NOMO-1 treated with dmso at 0.1 percent for 144 hours (cell line): ENCODE results near the gene CUL4A.
A peak's percentile ranks its signal among the peaks of the same experiment; 100 is the strongest.
"Not testable (repeated sequence)": the region's sequence is repeated elsewhere in the genome, so short reads cannot be mapped to it uniquely, and the experiment has no call there.

Source experiments
- DNase-seq: peaks from one replicate; lab custom pipeline; 2025; ENCODE audit not compliant: unreplicated experiment; lab: John Stamatoyannopoulos, UW

The CUL4A gene

GRCh38 chr13:113209336-113209758 is at the start of gene CUL4A:
CUL4A (plus strand) TSS chr13:113209613; CDS start chr13:113209628, 15 bp downstream.
- DNase-seq, result peak; percentile 60

DNA sequence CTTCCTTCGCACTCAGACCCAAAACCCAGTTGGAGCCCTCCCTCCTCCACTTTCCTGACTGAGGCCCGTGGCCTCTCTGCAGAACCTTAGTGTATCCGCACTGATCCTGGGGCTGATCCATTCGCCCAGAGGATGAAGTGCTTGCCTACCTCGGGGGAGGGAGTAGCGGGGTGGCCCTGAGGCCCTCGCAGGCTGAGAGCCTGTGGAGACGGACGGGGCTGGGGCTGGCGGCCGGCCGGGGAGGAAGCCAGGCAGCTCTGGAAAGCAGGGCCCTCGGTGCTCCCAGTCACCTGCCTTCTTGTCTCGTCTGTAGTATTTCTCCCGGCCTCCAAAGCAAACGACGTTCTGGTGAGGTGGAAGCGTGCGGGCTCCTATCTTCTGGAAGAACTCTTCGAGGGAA is 49.7 kb upstream of the CUL4A start:
- DNase-seq, result no peak

DNA sequence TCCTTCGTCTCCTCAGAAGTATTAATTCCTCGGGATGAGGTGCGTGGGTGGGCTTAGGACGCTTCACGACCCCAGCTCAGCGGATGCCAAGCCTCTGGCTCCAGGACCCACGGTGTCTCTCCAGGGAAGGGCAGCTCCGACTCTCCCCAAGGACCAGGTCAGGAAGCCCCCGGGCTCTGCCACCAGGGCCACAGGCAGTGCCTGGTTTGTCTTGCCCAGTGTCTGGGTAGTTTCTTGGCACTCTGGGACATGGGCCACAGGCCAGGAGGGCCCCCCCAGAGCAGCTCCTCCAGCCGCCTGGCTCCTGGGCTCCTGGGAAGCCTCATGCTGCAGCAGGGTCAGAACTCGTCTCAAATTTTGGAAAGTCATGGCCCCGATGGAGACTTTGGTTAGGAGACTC is 48.4 kb upstream of the CUL4A start:
- no peak for DNase-seq

GRCh38 chr13:113161433-113161832 is 48.0 kb upstream of the CUL4A start:
- no peak for DNase-seq

- DNase-seq, result not testable (repeated sequence)
Measured at GRCh38 chr13:113161975-113162374, 47.4 kb upstream of the CUL4A start.

DNA sequence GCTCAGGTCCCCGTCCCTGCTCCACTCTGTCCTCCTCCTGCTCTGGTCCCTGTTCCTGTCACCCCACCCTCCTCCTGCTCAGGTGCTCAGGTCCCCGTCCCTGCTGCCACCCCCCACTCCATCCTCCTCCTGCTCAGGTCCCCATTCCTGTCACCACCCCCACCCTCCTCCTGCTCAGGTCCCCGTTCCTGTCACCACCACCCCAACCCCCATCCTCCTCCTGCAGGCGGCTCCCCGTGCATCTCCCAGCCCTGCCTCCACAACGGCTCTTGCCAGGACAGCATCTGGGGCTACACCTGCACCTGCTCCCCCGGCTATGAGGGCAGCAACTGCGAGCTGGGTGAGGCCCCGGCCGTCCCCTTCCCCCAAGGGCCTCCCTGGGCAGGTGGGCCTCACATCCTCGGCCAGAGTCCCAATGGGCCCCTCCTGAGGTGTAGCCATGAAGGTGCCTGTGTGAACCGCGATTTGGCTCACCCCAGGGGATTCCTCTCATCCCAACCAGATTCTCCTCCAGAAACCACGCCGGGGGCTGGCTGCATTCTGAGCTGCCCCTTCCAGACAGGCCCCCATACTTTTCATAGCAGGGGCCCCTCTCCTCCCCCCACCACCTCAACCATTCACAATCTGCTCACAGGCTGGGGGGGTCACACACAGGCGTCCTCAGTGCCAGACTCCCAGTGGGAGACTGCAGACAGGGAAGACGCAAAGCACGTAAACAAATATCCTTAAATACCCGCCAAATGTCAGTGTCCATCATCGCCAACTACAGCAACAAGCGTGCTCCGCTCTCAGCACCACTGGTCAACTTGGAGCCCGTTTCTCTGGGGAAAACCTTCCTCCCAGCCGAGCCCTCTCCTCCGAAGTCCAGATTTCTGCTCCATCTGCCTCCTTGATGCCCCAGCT is 46.4 kb upstream of the CUL4A start:
- DNase-seq, result no peak

GRCh38 chr13:113164492-113164891 is 44.9 kb upstream of the CUL4A start:
- no peak for DNase-seq

DNA sequence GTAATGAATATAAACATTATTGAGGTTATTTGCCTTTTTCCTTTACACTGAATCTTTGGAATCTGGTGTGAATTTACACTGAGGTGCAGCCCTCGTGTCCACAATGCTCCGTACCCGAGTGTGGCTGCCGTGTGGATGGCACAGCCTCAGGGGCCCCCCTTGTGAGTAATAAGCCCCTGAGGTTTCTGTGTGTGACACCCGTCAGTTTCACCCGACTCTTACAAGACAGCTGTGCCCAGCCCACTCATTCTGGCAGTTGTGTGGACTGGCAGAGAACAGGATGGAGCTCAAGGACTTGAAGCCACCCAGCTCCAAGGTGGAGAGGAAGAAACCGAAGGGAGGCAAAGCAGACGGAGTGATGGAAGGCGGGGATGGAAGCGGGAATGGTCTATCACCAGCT is 43.1 kb upstream of the CUL4A start:
- DNase-seq, result no peak

DNA sequence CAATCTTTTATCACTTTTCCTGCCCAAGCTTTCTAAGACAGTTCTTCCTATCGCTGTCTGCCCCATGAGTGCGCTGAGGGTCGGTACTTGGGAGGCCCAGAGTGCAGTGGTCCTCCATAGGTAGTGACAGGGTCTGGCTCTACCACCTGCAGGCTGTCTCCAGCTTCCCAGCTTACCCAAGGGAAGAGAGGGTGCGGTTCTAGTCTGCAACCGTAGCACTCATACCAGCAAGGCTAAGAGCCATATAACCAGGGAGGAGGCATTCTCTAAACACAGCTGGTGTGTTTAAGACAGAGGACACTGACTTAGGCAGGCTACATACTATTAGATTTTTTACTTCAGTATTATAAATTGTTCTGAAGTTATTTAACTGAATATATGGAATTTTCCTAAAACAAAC is 42.7 kb upstream of the CUL4A start:
- DNase-seq, result no peak

- DNase-seq, result no peak
Measured at GRCh38 chr13:113167155-113167554, 42.3 kb upstream of the CUL4A start.

GRCh38 chr13:113167575-113167974 is 41.8 kb upstream of the CUL4A start:
- DNase-seq, result no peak

DNA sequence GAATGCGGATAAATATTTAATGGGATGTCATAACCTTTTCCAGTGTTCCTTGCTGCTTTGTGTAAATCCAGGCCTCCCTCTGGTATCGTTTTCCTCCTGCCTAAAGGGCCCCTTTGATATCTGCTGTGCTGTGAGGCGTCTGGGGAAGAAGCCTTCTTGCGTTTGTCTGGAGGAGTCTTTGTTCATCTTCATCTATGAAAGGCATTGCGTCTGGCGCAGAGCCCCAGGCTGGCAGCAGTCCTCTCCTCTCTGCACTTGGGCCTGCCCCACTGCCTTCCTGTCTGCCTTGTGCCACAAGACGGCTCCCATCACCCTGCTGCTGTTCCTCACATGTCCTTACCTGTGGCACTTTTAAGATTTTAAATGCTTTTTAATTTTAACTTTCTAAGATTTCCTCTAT is 41.2 kb upstream of the CUL4A start:
- no peak for DNase-seq

DNA sequence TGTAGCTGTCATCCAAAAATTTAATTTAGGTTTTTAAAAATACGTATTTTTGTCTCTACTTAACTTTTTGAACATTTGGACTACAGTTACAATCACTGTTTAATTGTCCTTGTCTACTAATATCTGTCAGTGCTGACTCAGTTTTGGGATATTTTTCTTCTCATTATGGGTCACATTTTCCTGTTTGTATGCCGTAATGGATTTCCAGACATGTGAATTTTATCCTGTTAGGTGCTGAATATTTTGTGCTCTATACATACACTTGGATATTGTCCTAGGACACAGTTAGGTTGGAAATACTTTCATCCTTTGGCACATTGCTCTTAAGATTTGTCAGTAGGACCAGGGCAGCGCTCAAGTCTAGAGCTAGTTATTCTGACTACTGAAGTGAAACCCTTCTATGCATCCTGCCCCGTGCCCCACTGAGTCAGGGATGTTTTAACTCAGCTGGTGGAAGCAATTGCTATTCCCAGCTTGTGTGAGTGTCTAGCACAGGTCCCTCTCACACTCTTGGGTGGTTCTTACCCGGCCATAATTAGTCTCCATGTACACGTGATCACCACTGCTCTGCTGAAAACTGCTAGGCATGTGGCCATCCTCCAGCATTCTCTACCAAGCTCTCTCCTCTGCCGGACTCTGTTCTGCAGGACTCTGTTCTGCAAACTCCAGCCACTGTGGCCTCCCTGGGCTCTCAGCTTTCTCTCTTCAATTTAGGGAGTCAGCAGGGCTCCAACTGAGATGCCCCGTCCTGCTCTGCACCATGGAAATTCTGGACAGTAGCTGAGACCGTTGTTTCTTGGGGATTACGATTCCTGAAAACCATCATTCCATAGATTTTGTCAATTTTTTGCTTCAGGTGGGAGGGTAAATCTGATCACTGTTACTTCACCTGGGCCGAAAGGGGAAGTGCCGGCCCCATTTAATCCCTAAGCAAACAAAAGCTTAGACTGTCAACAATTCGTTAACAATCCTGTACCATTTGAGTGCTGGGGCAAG is 39.8 kb upstream of the CUL4A start:
- DNase-seq, result no peak

- DNase-seq, result no peak
Measured at GRCh38 chr13:113170511-113170910, 38.9 kb upstream of the CUL4A start.

GRCh38 chr13:113171250-113172125 is 37.9 kb upstream of the CUL4A start:
- DNase-seq, result no peak

DNA sequence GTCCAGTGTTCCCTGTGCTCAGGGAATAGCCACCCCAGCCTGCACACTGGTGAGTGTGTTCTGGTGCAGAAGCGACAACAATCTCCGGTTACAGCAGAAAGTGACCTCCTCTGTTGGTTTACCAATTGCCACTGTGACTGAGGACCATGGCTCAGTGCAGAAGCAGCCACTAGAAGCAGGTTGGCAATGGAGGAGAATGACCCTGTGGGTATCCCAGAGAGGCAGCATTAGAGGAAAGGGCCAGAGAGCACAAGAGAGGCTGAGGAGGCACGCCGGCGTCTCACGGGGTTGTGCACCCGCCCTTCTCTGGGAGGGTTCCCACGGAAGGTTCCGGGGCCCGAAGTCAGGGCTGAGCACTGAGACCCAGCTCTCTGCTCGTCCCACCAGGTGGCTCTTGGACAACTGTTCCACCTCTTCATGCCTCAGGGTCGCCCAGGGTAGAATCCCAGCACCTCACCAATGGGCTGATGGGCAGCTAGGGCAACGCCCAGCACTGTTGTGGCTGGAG is 36.9 kb upstream of the CUL4A start:
- DNase-seq, result no peak

GRCh38 chr13:113176280-113176679 is 33.1 kb upstream of the CUL4A start:
- no peak for DNase-seq

- DNase-seq, result no peak
Measured at GRCh38 chr13:113176822-113177221, 32.6 kb upstream of the CUL4A start.

GRCh38 chr13:113178070-113178895 is 31.1 kb upstream of the CUL4A start:
- DNase-seq, result no peak

DNA sequence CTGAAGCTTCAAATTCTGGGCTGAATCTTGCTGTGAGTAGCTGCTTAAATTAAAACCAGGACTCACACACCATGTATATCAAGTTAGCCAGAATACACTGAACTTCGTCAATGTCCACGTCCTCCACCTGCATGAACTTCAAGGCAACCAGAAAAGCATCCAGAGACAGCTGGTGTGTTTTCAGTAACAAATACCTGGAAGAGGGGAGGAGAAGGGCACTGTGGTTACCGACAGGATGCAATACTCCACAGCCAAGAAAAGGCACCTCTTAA is 30.6 kb upstream of the CUL4A start:
- DNase-seq, result no peak
